ENCODE measurements around the gene LETMD1. TPM values are rescaled to one million over a fixed set of nuclear protein-coding genes. Genes with fewer than 3 reads are reported as not detected.

The LETMD1 gene
- total and polyA plus RNA-seq, 2 of the 13 experiments (the other 11 are each of a cell fraction or from before 2014, with no cell fraction given): 43.3 to 87.7 TPM

DNA sequence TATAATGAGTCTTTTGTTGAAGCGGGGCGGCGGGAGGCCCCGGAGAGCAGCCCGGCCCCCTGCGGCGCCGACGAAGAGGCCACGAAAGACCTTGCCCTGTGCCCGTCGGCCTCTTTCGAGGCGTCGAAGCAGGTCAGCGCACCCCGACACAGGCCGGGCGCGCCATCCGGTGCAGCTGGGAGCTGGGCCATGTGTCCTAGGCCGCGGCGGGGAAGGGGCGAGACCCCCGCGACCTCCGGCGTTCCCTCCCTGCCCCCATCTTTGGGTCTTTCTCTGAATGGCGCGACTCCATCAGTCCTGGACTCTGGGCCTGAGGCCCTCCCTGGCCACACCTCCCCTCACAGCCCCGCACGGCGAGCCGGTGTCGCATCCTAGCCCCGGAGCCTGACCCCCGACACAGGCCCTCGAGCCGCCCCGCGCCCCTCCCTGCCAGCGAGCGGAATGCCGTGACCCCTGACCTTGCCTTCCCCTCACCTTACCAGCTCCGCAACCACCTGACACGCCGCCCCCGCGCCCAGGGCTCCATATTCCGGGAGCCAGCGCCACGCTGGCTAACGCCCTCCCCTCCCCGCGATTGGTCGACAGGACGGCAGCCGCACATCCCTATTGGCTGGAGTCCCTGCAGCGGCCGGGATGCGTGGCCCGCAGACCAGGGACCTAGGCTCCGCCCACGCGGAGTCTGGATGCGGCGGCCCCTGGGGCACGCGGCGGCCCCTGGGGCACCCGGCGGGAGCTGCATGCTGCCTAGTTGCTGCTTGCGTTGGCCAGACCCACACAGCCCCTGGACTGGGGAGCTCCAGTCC, 22.1 kb upstream of the LETMD1 start, which contains the start of gene SLC11A2 (continued):
- TF ChIP-seq NR2C2 (CRISPR knock-in tag; IDR thresholded peaks at IDR 0.05; ENCODE audit: borderline replicate concordance) (peak; percentile 98), ISX (CRISPR knock-in tag; conservative IDR thresholded peaks at IDR 0.05) (0 out of 2 replicates have a peak, but pooled peaks have one; percentile 17), ZNF720 (CRISPR knock-in tag; IDR thresholded peaks at IDR 0.05) (no peak), JARID2 (CRISPR knock-in tag; IDR thresholded peaks at IDR 0.05; ENCODE audit: insufficient replicate concordance) (no peak), EED (CRISPR knock-in tag; IDR thresholded peaks at IDR 0.05) (peak; percentile 97), TBX3 (IDR thresholded peaks at IDR 0.05; ENCODE audit: borderline replicate concordance) (peak; percentile 64), RXRB (CRISPR knock-in tag; IDR thresholded peaks at IDR 0.05; ENCODE audit: borderline replicate concordance) (peak; percentile 37), ZNF724P (CRISPR knock-in tag; IDR thresholded peaks at IDR 0.05; ENCODE audit: borderline replicate concordance) (peak; percentile 39), ZNF30 (CRISPR knock-in tag; IDR thresholded peaks at IDR 0.05) (no peak), IKZF1 (IDR thresholded peaks at IDR 0.05) (no peak), ZNF296 (CRISPR knock-in tag; conservative IDR thresholded peaks at IDR 0.05) (0 out of 2 replicates have a peak, but pooled peaks have one; percentile 41), NFE2L1 (CRISPR knock-in tag; IDR thresholded peaks at IDR 0.05; ENCODE audit: borderline replicate concordance) (0 out of 2 replicates have a peak, but pooled peaks have one; percentile 13), PAF1 (CRISPR knock-in tag; IDR thresholded peaks at IDR 0.05) (no peak), DR1 (CRISPR knock-in tag; IDR thresholded peaks at IDR 0.05) (peak; percentile 64; the same call in 1 of the 2 replicates)
- TF ChIP-seq, protein P1, sequence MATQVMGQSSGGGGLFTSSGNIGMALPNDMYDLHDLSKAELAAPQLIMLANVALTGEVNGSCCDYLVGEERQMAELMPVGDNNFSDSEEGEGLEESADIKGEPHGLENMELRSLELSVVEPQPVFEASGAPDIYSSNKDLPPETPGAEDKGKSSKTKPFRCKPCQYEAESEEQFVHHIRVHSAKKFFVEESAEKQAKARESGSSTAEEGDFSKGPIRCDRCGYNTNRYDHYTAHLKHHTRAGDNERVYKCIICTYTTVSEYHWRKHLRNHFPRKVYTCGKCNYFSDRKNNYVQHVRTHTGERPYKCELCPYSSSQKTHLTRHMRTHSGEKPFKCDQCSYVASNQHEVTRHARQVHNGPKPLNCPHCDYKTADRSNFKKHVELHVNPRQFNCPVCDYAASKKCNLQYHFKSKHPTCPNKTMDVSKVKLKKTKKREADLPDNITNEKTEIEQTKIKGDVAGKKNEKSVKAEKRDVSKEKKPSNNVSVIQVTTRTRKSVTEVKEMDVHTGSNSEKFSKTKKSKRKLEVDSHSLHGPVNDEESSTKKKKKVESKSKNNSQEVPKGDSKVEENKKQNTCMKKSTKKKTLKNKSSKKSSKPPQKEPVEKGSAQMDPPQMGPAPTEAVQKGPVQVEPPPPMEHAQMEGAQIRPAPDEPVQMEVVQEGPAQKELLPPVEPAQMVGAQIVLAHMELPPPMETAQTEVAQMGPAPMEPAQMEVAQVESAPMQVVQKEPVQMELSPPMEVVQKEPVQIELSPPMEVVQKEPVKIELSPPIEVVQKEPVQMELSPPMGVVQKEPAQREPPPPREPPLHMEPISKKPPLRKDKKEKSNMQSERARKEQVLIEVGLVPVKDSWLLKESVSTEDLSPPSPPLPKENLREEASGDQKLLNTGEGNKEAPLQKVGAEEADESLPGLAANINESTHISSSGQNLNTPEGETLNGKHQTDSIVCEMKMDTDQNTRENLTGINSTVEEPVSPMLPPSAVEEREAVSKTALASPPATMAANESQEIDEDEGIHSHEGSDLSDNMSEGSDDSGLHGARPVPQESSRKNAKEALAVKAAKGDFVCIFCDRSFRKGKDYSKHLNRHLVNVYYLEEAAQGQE (IDR thresholded peaks at IDR 0.05; ENCODE audit: borderline replicate concordance in 1 of 2, low read depth in 1 of 2, low read length in 2 of 2): no peak
- TF ChIP-seq, protein P2, sequence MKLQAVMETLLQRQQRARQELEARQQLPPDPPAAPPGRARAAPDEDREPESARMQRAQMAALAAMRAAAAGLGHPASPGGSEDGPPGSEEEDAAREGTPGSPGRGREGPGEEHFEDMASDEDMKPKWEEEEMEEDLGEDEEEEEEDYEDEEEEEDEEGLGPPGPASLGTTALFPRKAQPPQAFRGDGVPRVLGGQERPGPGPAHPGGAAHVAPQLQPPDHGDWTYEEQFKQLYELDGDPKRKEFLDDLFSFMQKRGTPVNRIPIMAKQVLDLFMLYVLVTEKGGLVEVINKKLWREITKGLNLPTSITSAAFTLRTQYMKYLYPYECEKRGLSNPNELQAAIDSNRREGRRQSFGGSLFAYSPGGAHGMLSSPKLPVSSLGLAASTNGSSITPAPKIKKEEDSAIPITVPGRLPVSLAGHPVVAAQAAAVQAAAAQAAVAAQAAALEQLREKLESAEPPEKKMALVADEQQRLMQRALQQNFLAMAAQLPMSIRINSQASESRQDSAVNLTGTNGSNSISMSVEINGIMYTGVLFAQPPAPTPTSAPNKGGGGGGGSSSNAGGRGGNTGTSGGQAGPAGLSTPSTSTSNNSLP (IDR thresholded peaks at IDR 0.05; ENCODE audit: low read depth, low read length): no peak
- TF ChIP-seq, protein P3, sequence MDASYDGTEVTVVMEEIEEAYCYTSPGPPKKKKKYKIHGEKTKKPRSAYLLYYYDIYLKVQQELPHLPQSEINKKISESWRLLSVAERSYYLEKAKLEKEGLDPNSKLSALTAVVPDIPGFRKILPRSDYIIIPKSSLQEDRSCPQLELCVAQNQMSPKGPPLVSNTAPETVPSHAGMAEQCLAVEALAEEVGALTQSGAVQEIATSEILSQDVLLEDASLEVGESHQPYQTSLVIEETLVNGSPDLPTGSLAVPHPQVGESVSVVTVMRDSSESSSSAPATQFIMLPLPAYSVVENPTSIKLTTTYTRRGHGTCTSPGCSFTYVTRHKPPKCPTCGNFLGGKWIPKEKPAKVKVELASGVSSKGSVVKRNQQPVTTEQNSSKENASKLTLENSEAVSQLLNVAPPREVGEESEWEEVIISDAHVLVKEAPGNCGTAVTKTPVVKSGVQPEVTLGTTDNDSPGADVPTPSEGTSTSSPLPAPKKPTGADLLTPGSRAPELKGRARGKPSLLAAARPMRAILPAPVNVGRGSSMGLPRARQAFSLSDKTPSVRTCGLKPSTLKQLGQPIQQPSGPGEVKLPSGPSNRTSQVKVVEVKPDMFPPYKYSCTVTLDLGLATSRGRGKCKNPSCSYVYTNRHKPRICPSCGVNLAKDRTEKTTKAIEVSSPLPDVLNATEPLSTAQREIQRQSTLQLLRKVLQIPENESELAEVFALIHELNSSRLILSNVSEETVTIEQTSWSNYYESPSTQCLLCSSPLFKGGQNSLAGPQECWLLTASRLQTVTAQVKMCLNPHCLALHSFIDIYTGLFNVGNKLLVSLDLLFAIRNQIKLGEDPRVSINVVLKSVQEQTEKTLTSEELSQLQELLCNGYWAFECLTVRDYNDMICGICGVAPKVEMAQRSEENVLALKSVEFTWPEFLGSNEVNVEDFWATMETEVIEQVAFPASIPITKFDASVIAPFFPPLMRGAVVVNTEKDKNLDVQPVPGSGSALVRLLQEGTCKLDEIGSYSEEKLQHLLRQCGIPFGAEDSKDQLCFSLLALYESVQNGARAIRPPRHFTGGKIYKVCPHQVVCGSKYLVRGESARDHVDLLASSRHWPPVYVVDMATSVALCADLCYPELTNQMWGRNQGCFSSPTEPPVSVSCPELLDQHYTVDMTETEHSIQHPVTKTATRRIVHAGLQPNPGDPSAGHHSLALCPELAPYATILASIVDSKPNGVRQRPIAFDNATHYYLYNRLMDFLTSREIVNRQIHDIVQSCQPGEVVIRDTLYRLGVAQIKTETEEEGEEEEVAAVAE (CRISPR knock-in tag; IDR thresholded peaks at IDR 0.05; ENCODE audit: borderline replicate concordance): peak; percentile 30
